PFSK-1 (cell line): ENCODE results near the gene RFNG.

Source experiments
- POLR2AphosphoS5 ChIP-seq: IDR thresholded peaks from 2 replicates; pipeline ENCODE4 v1.6.1; 2012; ENCODE audit warnings: low read depth, mild to moderate bottlenecking, control low read depth, low read length, moderate library complexity
- SIN3A ChIP-seq: IDR thresholded peaks from 2 replicates; pipeline ENCODE4 v1.6.1; 2012; ENCODE audit warnings: mild to moderate bottlenecking, low read length, moderate library complexity, borderline replicate concordance; ENCODE audit not compliant: insufficient read depth
- TF ChIP-seq, protein P1 (sequence below), 2 experiments: IDR thresholded peaks; 2 replicates each; pipeline versions ENCODE4 v1.6.1 to v1.8.0; 2011 to 2012; ENCODE audit warnings: low read depth in 2 of 2, low read length in 2 of 2, control low read depth in 1 of 2, inconsistent platforms in 1 of 2, mild to moderate bottlenecking in 1 of 2, moderate library complexity in 1 of 2; ENCODE audit not compliant: insufficient read depth in 1 of 2

DNA sequence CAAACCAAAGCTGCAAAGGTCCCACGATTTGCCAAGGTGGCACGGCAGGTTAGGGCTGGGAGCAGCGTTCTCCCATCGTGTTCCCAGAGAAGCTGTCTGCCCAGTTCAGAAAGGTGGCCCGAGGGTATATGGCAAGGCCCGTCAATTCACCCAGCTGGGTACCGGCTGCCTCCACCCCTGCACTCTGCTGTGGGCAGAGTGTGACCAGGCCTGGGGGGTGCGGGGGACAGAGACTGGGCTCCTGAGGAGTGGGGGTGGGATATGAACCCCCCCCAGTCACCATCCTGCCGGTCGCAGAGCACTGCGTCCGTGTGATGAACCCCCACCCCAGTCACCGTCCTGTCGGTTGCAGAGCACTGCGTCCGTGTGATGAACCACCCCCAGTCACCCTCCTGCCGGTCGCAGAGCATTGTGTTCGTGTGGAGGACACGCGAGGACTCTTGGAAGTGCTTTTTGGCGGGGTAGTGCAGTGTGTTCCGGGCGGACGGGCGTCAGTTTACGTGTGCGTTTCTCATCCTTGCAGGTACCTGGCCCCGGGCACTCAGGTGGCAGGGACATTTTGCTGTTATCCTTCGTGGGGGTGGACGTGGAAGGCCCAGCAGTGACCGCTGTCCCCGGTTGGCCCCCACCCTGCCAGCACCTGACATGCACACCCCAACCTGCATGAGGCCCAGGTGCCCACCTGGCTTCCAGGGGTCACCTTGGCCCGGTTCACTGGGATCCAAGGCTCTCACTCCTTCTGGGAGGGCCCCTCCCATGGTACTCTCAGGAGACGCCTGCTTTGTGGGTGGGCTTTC, 49.1 kb upstream of the RFNG start:
- TF ChIP-seq SIN3A (no peak), POLR2AphosphoS5 (no peak)
- TF ChIP-seq, protein P1, sequence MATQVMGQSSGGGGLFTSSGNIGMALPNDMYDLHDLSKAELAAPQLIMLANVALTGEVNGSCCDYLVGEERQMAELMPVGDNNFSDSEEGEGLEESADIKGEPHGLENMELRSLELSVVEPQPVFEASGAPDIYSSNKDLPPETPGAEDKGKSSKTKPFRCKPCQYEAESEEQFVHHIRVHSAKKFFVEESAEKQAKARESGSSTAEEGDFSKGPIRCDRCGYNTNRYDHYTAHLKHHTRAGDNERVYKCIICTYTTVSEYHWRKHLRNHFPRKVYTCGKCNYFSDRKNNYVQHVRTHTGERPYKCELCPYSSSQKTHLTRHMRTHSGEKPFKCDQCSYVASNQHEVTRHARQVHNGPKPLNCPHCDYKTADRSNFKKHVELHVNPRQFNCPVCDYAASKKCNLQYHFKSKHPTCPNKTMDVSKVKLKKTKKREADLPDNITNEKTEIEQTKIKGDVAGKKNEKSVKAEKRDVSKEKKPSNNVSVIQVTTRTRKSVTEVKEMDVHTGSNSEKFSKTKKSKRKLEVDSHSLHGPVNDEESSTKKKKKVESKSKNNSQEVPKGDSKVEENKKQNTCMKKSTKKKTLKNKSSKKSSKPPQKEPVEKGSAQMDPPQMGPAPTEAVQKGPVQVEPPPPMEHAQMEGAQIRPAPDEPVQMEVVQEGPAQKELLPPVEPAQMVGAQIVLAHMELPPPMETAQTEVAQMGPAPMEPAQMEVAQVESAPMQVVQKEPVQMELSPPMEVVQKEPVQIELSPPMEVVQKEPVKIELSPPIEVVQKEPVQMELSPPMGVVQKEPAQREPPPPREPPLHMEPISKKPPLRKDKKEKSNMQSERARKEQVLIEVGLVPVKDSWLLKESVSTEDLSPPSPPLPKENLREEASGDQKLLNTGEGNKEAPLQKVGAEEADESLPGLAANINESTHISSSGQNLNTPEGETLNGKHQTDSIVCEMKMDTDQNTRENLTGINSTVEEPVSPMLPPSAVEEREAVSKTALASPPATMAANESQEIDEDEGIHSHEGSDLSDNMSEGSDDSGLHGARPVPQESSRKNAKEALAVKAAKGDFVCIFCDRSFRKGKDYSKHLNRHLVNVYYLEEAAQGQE (IDR thresholded peaks at IDR 0.05; ENCODE audit: insufficient read depth in 1 of 2, low read depth in 2 of 2, low read length in 2 of 2) = no peak
